CD4-positive, alpha-beta T cell (primary cell): ENCODE data around the gene NACC2. TPM values are rescaled to one million over a fixed set of nuclear protein-coding genes. Genes with fewer than 3 reads are reported as not detected.

Source experiments
- ATAC-seq: fragments of 200-7000 bp; cut with Tn5 transposase; one replicate; pipeline ENCODE4 v1.10.0; 2022; ENCODE audit warnings: mild to moderate bottlenecking; ENCODE audit not compliant: poor library complexity
- CTCF ChIA-PET: fragments of 350-600 bp; sonication (Branson Sonifier 250); formaldehyde crosslinking; loops from one replicate; lab custom pipeline; 2021; ENCODE audit warnings: antibody characterized with exemption, inconsistent platforms; lab: Charles Lee
- POLR2A ChIA-PET: fragments of 350-600 bp; sonication (Branson Sonifier 250); formaldehyde crosslinking; loops from one replicate; lab custom pipeline; 2021; ENCODE audit warnings: antibody characterized with exemption, inconsistent platforms; lab: Charles Lee
- DNase-seq, 14 experiments: peaks; one replicate each; pipeline ENCODE4 v3.0.0-alpha.2; 2013 to 2020; ENCODE audit warnings: mixed read lengths in 2 of 14
- H3K27ac ChIP-seq, 2 donors: one replicate each; pipeline versions ENCODE4 v1.5.1 to v1.7.0; 2013; ENCODE audit warnings: low read length in 2 of 2, low read depth in 1 of 2, mild to moderate bottlenecking in 1 of 2
- H3K27me3 ChIP-seq, 2 experiments: 1 replicate in 1 of 2; 2 replicates in 1 of 2; pipeline versions ENCODE4 v1.6.1 to v1.7.0; 2013; ENCODE audit warnings: low read length in 2 of 2, control low read depth in 1 of 2, mild to moderate bottlenecking in 1 of 2, moderate library complexity in 1 of 2; ENCODE audit not compliant: insufficient read depth in 2 of 2, control insufficient read depth in 1 of 2
- H3K36me3 ChIP-seq: one replicate; pipeline ENCODE4 v1.6.1; 2013; ENCODE audit warnings: low read length, control low read depth; ENCODE audit not compliant: insufficient read depth
- H3K4me1 ChIP-seq: one replicate; pipeline ENCODE4 v1.6.1; 2013; ENCODE audit warnings: low read length, control low read depth; ENCODE audit not compliant: insufficient read depth
- H3K4me3 ChIP-seq: one replicate; pipeline ENCODE4 v1.5.1; 2013; ENCODE audit warnings: mild to moderate bottlenecking, low read length, moderate library complexity
- H3K9me3 ChIP-seq, 2 experiments: 1 replicate in 1 of 2; 2 replicates in 1 of 2; pipeline versions ENCODE4 v1.6.1 to v1.7.0; 2013; ENCODE audit warnings: low read length in 2 of 2, mild to moderate bottlenecking in 2 of 2, control low read depth in 1 of 2, moderate library complexity in 1 of 2; ENCODE audit not compliant: control insufficient read depth in 1 of 2, insufficient read depth in 1 of 2
- H3K27ac Mint-ChIP-seq: one replicate; pipeline ENCODE4 v1.8.0; 2020; ENCODE audit warnings: mixed read lengths
- H3K27me3 Mint-ChIP-seq: one replicate; pipeline ENCODE4 v1.8.0; 2021; ENCODE audit warnings: mixed read lengths
- H3K36me3 Mint-ChIP-seq: one replicate; pipeline ENCODE4 v1.8.0; 2021; ENCODE audit warnings: low read depth, mixed read lengths
- H3K4me1 Mint-ChIP-seq: one replicate; pipeline ENCODE4 v1.8.0; 2021; ENCODE audit warnings: low read depth, mixed read lengths
- H3K4me3 Mint-ChIP-seq: one replicate; pipeline ENCODE4 v1.8.0; 2020; ENCODE audit warnings: mild to moderate bottlenecking, mixed read lengths
- H3K9me3 Mint-ChIP-seq: one replicate; pipeline ENCODE4 v1.8.0; 2020; ENCODE audit warnings: mixed read lengths
- intact Hi-C, 2 experiments: fragments of 100-400 bp; cut with DNase I in 1 of 2; cut with micrococcal nuclease in 1 of 2; formaldehyde crosslinking; loops; one replicate each; pipeline versions ENCODE4 v1.15.1 to v1.9.0; 2023 to 2025; cut with DNase I, micrococcal nuclease
- total RNA-seq, 174 experiments: library from RNA in 2 of 174; stranded (reverse) in 2 of 174; gene quantifications; one replicate each; pipeline ENCODE4 v1.2.3 and lab custom pipeline; 2021 to 2026
- TF ChIP-seq, protein P1 (sequence below): fragments of 200-600 bp; IDR thresholded peaks from one replicate; pipeline ENCODE4 v1.8.0; 2022; ENCODE audit warnings: antibody characterized with exemption, mild to moderate bottlenecking

NACC2 gene
- total RNA-seq, 2 experiments from 2014 or later, result 2.1 to 2.7 TPM

GRCh38 chr9:136115641-136116359 lies 20.7 kb upstream of the NACC2 start:
- no peaks in the 10 kb centered on the region for H3K27me3 ChIP-seq
- Mint-ChIP-seq H3K36me3 (peaks cover 5% of the 10 kb centered on the region), H3K9me3 (no peaks in the 10 kb centered on the region), H3K4me3 (peak overlapping the region; percentile 54), H3K27me3 (no peaks in the 10 kb centered on the region), H3K27ac (no peak overlapping the region), H3K4me1 (peaks cover 40% of the 10 kb centered on the region)
- TF ChIP-seq, protein P1, sequence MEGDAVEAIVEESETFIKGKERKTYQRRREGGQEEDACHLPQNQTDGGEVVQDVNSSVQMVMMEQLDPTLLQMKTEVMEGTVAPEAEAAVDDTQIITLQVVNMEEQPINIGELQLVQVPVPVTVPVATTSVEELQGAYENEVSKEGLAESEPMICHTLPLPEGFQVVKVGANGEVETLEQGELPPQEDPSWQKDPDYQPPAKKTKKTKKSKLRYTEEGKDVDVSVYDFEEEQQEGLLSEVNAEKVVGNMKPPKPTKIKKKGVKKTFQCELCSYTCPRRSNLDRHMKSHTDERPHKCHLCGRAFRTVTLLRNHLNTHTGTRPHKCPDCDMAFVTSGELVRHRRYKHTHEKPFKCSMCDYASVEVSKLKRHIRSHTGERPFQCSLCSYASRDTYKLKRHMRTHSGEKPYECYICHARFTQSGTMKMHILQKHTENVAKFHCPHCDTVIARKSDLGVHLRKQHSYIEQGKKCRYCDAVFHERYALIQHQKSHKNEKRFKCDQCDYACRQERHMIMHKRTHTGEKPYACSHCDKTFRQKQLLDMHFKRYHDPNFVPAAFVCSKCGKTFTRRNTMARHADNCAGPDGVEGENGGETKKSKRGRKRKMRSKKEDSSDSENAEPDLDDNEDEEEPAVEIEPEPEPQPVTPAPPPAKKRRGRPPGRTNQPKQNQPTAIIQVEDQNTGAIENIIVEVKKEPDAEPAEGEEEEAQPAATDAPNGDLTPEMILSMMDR, result no peak
- no peak overlapping the region for H3K4me3 ChIP-seq
- H3K4me1 ChIP-seq, result peaks cover 80% of the 10 kb centered on the region
- POLR2A ChIA-PET, result no interaction called here
- CTCF ChIA-PET, result no interaction called here
- no peaks in the 10 kb centered on the region for H3K9me3 ChIP-seq
- intact Hi-C loops, result loop anchor here in 1 of 2 experiments (5.0 kb wide), 1 partner anchor 247 kb away; the partner anchor contains the start of gene DNLZ
- DNase-seq, result no peak
- ATAC-seq, result no peak
- no peak overlapping the region for H3K27ac ChIP-seq
- H3K36me3 ChIP-seq, result peaks cover 19% of the 10 kb centered on the region

- intact Hi-C loops, result loop anchor here in 1 of 2 experiments (5.0 kb wide), 1 partner anchor 247 kb away; the partner anchor contains the start of gene DNLZ
- Histone ChIP-seq H3K27ac (no peak overlapping the region), H3K4me3 (no peak overlapping the region), H3K9me3 (no peaks in the 10 kb centered on the region), H3K27me3 (no peaks in the 10 kb centered on the region), H3K4me1 (peaks cover 85% of the 10 kb centered on the region), H3K36me3 (peaks cover 19% of the 10 kb centered on the region)
- Mint-ChIP-seq H3K27ac (peak overlapping the region; percentile 67), H3K4me3 (no peak overlapping the region), H3K4me1 (peaks cover 45% of the 10 kb centered on the region), H3K36me3 (peaks cover 5% of the 10 kb centered on the region), H3K9me3 (no peaks in the 10 kb centered on the region), H3K27me3 (no peaks in the 10 kb centered on the region)
- ChIA-PET CTCF (no interaction called here), POLR2A (no interaction called here)
- no peak for DNase-seq
- TF ChIP-seq, protein P1, result no peak
- no peak for ATAC-seq
These were observed 20.1 kb upstream of the NACC2 start for GRCh38 chr9:136115206-136115605.

- Mint-ChIP-seq H3K36me3 (peaks cover 5% of the 10 kb centered on the region), H3K4me1 (peaks cover 49% of the 10 kb centered on the region), H3K9me3 (no peaks in the 10 kb centered on the region), H3K4me3 (peak overlapping the region; percentile 69), H3K27ac (peak overlapping the region; percentile 67), H3K27me3 (no peaks in the 10 kb centered on the region)
- no peak for DNase-seq
- no peak overlapping the region for H3K27ac ChIP-seq
- no peak for ATAC-seq
- H3K4me1 ChIP-seq, result peaks cover 85% of the 10 kb centered on the region
- H3K9me3 ChIP-seq, result no peaks in the 10 kb centered on the region
- ChIA-PET CTCF (no interaction called here), POLR2A (no interaction called here)
- no peaks in the 10 kb centered on the region for H3K27me3 ChIP-seq
- H3K4me3 ChIP-seq, result no peak overlapping the region
- intact Hi-C loops, result loop anchor here in 1 of 2 experiments (5.0 kb wide), 1 partner anchor 248 kb away; the partner anchor contains the start of gene DNLZ
- H3K36me3 ChIP-seq, result peaks cover 19% of the 10 kb centered on the region
- TF ChIP-seq, protein P1, result no peak
These were observed 19.5 kb upstream of the NACC2 start for GRCh38 chr9:136114610-136115009.
